Stimulated activated CD4-positive, alpha-beta T cell treated with anti-CD3 and anti-CD28 coated beads, TNF-alpha, amount 100 ng/mL, for 24 hours (primary cell): Measurements from ENCODE around the gene TNIK.

Experiments
- DNase-seq, 3 experiments: peaks; one replicate each; pipeline ENCODE4 v3.0.0-alpha.2; 2020; ENCODE audit warnings: low read depth in 3 of 3

TNIK gene

DNA sequence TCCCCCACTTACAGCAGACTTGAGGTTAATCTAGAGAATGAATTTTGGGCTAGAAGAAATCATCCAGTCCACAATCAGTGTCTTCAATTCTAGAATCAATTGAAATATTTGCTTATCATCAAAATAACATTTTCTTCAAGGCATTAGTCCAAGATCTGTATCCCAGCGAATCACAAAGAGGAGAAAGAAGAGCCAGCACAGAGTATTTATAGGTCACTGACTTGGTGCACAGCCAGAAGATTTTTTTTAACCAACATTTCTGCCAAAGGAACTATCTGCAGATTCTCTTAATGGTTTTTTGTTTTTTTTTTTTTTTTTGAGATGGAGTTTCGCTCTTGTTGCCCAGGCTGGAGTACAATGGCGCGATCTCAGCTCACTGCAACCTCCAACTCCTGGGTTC, 178.2 kb downstream of the TNIK start:
- DNase-seq, result no peak

DNA sequence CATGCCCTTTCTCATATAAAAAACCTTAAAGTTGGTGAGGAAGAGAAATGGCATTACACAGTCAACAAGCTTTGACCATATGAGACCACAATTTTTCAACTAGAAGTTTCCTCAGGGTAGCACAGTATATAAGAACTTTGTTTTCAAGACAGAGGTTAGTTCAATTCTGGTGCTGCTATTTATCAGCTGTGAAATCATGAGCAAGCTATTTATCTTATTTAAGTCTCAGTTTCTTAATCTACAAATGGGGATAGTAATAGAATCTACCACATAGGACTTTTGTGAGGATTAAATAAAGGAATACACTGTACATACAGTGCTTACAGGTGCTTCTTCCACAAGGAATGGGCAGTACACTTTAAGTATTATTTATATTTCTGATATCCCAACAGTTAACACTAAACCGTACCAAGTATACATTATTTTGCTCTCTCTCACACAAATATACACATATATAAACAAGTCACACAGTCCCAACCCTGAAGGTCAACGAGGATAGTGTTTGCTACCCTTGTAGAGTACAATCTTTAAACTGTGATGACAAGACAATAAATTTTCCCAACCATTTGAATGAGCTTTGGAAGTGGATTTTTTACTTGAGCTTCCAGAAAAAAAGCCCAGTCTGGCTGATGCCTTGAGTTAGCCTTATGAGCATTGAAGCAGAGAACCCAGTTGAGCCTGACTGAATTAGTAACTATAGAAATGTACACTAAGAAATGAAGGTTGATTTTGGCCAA, 178.8 kb downstream of the TNIK start:
- DNase-seq, result no peak

DNA sequence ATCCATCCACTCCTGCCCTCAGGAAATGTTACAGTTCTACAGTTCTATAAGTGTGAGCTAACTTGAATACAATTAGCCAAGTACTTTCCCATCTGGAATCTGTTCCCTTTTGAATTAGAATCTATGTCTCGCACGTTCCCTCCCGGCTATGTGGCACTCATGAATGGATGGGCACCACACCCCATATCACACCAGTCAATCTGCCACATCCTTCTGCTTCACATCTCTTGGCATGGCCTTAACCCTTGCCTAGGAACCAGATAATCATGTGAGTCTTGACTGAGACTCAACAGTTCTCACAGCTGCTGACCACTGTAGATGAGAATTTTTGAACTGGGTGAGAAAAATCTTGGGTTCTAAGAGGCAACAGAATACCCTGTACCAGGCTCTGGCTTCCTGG, 180.2 kb downstream of the TNIK start:
- DNase-seq, result no peak

DNA sequence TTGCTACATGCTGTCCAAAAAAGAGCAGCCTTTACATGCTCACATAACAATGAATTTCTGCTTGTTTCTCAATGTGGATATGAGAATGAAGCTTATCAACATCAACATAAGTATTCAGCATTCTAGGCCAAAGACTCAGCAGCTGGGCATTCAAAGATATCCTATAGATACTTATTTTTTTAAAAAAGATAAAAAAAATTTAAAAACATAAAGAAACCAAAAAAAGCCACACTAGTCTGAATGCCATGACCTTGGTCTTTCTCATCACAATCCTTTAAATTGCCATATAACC, 182.0 kb downstream of the TNIK start:
- no peak for DNase-seq

DNA sequence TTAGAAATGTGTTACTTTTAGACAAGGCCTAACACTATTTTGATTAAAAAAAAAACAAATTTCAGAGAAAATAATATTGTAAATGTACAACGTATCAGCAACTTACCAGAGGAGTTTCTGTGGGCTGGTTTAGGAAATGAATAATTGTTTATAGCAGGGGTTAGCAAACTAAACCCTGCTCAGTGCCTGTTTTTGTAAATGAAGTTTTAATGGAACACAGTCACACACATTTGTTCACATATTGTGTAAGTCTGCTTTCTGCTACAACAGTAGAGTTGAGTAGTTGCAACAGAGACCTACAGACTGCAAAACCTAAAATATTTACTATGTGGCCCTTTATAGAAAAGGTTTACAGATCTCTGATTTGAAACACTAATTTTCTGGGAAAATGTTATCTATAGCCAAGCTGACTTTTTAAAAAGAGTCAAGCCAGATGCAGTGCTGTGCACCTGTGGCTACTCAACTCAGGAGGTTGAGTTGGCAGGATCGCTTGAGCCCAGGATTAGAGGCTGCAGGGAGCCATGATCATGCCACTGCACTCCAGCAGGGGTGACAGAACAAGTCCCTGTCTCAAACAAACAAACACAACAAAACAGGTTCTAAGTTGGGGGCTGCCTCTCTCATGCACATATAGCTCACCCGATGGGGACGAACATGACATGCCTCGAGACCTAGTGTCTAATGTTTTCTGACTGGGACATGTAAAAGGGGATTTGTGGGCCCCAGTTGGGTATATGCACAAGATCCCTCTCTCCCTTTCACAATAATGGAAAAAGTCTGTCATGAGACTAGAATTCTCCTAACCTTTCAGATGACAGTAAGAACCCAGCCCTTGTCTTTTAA, 182.5 kb downstream of the TNIK start:
- no peak for DNase-seq

DNA sequence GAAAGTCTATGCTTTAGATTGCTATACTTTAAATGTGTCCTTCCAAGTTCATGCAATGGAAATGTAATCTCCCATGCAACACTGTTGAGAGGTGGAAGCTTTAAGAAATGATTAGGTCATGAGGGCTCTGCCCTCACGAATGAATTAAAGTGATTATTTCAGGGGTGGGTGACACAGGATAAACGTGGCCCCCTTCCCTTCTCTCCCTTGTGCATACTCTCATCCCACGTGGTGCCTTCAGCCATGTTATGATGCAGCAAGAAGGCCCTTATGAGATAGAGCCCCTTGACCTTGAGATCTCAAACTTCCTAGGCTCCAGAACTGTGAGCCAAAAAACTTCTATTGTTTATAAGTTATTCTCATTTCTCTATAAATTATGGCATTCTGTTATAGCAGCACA, 183.3 kb downstream of the TNIK start:
- no peak for DNase-seq

DNA sequence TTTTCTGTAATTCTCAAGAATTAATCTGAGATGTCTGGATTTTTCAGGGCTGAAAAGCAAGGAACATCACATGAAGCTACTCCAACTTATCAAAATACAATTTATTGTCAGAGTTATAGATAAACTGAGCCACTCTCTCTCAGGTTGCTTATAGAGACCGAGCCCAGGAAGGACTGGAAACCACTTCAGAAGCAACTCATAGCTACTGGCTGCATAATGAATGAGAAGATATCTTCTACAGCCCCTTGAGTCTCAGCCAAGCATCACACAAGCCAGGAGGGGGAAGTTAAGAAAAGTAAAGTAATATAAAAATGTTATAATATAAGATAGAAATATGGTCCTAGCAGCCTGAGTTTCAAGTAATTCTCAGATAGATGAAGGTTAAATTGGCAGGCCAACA, 186.0 kb downstream of the TNIK start:
- no peak for DNase-seq

DNA sequence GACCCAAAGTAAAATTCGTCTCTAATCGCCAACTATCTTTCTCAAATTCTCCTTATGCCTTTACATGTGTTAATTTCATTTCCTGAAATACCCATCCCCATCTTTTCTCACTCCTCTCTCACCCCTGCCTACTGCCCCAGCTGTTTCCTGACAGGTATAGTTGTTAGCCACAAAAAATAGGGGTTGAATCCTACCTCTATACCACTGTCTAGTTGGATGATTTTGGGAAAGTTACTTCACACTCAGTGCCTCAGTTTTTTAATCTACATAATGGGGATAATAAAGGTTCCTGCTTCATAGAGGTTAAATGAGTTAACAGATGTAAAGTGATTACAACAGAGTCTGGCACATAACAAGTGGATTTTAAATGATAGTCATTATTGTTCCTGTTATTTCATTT, 189.7 kb downstream of the TNIK start:
- no peak for DNase-seq

DNA sequence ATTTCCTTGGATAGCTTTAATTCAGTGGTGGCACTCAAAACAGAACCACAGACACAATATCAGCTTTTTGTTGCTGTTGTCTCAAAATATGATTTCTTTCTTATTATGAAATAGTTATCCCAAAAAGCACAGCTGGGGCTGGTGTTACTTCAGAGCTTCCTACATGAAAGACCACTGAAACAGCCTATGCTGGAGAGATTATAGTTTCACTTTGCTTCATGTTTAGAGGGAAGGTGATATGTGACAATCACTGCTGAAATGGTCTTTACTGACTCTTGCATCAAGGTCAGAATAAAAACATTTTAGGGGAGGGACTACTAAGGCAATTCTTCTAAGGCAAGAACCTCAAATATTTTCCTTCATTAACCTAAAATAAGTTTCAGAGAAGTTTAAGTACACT, 190.7 kb downstream of the TNIK start:
- no peak for DNase-seq

DNA sequence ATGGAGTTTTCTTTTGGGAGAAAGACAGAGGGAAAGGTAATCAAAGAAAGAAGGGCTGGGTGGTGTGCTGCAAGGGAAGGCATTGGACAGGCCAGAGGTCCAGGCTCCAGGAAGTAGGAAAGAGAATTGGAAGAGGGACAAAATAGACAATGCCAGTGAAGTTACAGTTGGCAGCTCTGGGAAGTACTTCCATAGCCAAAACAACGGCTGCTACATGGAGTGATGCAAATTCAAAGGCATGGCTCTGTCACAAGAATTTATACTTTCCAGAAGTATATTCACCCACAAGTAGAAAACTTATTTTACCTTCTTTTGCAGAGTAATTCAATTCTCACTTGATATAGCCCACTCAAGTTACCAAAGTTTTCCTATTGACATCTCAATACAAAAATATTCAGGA, 191.5 kb downstream of the TNIK start:
- no peak for DNase-seq

DNA sequence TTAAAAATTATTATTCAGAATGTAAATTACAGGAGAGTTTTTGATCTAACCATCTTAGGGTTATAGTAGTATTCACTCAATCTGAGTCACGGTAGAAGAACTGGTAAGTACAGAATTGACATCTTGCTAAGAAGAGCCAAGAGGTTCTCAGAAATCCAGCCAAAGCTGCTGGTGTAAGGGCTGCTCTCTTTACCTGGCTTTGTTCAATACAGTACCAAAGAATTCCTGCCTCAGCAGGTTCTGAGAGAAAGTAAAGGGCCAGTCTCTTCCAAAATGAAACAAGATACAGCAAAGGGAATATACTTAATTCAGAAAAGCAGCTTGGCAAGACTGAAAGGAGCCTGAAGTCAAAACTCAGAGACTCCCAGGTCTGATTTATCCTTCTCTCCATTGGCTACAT, 193.1 kb downstream of the TNIK start:
- no peak for DNase-seq

DNA sequence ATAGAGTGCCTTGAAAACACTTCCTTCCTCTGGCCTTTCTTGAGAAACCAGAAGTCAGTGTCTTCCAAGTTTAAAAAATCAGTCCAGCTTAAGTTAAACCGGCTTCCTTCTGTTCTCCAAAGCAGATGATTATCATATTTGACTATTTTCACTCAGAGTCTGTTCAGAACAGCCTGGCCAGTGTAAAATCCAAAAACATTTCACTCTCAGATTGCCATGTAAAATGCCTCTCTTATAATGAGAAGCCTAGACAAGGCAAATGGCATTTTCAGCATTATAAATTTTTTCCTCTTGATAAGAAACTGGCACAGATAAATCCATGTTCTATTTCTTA, 193.5 kb downstream of the TNIK start:
- no peak for DNase-seq

DNA sequence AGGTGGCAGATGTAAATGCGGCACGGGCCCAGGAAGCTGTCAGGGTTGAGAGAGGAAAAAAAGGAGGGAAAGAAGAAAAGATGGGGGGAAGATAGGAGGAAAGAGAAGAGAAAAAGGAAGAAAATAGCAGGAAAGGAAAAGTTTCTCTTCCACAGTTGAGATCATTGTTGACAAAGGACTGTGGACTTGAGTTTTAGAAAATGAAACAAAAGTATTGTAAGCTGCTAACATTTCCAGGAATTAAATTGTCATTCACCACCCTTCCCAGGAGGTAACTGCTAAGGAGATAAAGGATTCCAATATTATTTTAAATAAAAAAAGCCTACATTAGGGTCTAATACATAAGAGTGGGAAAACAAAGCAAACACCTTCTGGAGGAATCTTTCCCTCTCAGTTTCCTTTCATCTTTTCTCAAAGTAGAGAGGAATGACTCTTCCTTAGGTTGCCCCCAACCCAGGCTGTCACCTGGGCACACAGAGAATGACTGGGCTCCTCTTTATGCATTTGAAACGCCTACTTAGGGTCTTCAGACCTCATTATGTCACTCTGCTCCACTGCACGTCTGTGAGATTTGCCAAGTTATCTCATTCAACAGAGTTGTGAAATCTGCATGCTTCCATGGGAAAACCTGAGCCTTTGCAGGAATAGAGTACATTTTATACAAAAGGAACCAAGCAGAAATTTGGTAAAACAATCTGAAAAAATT, 194.0 kb downstream of the TNIK start:
- DNase-seq, result no peak

DNA sequence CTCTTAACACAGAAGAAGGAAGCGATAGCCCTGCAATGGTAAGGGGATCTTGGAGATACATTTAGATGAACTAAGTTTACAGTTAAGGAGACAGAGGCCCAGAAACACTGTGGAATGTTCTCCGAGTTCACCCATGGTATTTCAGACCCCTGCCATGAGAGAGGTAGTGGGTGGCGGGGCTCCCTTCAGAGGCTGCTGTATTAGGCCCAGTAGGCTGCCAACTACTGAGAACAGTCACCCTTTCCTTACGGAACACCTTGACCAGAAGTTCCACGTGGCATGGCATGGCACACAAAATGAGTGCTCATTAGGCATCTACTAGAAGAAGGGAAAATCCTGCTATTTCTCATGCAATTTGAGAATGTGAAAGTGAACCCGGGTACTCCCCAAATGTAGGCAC, 195.4 kb downstream of the TNIK start:
- no peak for DNase-seq

DNA sequence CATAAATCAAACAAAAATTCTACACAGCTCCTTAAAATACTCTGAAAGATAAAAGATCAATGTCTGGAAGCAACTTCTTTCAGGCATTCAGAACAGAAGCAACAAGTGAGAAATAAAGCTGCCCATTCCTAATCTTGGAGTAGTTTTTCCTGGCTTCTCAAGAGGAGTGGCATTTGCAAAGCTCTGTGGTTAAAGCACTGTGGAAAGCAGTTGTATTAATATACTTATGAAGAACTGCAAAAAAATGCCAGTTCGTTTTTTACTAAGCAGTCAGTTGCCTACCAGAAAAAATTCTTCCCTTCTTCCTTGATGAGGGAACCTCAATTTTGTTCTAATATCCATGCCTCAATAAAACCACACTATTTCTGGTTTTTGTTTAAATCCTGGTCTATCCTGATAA, 197.8 kb downstream of the TNIK start:
- DNase-seq, result no peak

DNA sequence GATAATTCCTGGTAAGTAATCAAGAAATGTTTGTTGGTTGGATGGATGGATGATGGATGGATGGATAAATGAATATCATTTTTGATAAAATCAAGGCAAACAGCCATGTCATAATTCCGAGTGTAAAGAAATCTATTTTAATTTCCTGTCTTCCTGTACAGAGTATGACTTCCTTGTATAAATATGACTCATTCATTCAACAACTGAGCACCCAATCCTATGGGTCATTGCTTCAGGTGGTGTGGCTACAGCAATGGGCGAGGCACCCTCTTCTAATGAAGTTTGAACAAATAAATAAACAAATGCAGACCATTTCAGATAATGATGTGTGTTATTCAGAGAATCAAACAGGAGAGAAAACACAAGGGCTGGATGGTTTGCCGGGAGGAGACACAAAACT, 198.7 kb downstream of the TNIK start:
- no peak for DNase-seq

DNA sequence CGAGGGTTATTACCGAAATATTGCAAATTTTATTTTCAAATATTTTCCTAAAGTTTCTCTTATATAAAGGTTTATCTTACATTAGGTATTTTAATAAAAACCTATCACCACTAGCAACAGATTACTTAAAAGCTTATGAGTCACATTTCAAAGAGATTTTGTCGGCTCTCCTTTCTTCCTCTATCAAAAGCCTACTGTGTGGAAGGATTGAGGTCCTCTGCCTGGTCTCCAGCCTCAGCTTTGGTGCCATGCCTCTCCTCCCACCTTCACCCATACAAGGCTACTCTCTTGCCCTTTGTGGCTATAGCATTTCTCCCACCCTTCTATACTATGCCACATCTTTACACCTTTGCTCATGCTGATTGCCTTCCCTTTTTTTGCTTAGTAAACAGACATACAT, 199.3 kb downstream of the TNIK start:
- no peak for DNase-seq

DNA sequence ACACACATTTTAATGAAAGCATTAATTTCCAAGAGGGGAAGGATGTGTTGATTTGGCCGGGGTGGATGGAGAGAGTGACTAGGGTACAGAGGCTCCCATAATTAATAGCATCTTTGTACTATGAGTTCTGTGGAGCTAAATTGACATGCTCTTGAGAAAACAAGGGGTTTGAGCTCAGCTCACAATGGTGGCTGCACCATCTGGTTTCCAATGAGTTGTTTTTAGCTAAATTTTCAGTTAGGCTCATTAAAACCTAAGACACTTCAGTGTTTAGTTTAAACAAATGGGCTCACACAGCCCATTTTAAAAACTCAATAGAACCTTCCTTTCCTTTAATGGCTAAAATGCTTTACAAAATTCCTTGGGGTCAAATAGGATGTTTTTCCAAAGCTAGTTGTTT, 199.7 kb downstream of the TNIK start:
- DNase-seq, result no peak

DNA sequence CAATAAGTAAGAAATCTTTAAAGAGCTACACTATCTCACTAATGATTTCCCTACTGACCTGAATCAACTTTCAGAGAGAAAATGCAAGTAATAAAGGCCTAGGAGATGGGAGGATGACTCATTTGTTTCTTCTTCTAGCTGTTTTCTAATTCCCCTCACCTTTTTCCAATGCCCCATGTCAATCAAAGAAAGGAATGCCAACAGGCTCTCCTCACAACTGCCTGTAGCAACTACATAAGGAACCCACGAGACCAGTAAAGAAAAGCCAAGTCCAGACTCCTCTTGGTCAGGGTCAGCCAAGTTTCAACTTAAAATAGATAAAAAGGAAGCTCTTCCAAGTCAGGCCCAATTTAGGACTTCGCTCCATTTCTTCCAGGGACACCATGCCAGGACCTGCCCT, 201.9 kb downstream of the TNIK start:
- DNase-seq, result no peak

DNA sequence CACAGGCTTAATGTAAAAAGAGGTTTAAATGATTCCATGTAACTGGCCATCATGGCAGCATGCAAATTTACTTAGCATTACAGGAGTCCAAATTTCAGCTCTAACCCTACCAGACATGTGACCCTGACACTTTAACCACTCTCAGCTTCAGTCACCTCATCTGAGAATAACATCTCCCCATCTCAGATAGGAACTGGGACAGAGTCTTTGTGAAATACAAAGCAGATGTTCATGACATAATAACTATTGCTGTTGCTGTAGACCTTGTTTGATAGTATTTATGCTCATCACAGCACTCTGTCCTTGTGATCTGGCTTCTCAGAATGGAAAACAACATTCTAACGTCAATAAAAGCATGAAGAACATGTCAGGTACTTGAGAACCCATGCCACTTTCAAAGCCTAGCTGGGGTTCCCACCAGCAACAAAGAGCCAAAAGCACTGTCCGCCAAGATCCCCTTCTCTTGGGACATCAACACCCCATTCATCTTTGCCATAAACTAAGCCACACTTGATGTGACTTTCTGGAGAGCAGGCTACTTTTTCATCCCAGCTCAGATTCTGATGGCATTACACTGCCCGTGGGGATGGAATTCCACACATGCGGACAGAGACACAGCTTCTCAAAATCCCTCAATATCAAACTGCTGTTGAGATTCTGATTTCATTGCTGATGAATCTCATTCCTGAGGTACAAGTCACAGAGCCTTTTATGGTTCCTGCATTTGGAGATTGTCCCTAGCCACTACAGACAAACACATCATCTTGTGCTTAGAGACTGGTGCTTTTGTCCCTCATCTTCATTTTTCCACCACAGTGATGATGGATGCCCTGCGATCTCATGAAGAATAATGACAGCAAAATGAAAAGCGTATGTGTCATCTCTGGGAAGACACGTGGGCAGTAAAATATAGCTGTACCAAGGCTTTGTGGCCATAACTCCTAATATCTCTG, 202.7 kb downstream of the TNIK start:
- DNase-seq, result no peak

DNA sequence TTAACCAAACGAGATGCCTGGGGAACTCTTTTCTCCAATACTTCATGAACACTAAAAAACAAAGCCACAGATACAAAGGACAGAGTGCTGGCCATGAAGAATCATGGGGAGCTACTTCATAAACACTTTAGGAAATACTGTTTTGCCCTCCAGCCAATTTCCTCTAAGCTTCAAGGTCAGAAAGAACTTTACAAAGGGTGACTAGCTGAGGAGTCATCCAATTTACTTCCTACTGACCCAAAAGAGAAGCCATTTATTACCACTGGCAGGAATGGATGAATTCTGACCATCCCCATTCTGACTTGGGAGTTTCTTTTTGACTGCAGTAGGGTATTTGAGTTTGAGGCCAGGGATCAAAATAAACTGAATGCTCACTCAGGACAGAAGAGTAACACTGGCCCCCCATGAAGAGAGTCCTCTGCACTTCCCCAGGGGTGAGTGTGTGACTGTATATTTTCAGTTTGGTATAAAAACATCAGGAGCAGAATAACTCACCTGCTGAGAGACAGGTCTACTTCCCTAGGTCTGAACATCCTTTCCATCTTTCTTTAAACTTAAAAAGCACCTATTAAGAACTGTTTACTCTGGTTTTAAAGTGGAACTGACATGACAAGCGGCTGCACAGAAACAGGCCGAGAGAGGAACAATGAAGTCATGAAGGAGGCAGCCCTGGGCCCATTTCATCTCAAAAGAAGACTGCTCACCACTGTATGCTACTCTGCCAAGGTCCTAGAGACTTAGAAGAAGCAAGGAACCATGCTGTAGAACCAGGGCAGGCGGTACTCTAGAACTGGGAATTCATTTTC, 203.6 kb downstream of the TNIK start:
- DNase-seq, result no peak
